RCC 7860 (cell line): ENCODE results near the gene TMEM143.
A peak's percentile ranks its signal among the peaks of the same experiment; 100 is the strongest.
"Not testable (repeated sequence)": the region's sequence is repeated elsewhere in the genome, so short reads cannot be mapped to it uniquely, and the experiment has no call there.

Source experiments
- DNase-seq: peaks from one replicate; pipeline ENCODE4 v3.0.0-alpha.2; 2015; ENCODE audit warnings: low spot score
- FAIRE-seq: peaks from 2 replicates; lab custom pipeline; 2012; peaks lifted over from hg19 to GRCh38; lab: Jason Lieb, UNC

TMEM143 gene

DNA sequence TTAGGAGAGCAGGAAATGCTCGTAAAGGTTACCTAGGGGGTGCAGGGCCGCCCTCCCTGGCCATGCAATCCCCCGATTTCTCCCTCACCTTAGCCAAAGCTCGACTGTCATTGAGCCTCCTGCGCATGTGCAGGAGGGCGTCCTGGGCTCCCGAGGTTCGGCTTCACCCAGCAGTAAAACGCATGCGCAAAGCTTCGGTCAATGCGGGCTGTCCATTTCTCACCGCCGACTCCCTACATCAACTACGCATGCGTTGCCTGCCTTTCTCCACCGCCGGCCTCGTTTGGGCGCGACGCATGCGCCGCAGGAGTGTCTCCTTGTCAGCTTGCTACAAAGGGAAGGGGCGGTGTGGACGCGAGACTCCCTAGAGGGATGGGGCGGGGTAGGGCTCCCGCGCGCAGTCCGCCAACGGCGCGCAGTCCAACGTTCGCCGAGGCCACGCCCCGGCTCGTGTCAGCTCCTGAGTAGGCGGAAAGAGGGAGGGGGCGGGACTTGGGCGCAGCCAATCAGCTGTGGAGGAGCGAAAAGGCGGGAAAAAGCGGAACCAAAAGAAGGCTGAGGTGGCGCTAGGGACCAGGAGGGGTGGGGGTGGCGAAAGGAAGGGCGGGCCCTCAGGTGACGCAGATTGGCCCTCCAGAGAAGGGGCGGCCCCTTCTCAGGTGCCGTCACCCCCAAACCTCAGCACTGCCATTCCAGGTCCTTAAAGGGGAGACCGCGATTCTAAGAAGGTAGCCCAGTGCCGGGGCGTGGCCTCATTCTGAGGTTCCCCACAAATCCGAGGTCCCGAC is at the start of gene TMEM143, which contains the start of gene SYNGR4:
TSS of gene TMEM143 (minus strand) at position 131 of the 788 bp plus-strand sequence. CDS start at position 111, 20 bp downstream.
TSS of gene SYNGR4 (plus strand) at position 558 of the 788 bp plus-strand sequence. CDS start 1,476 bp downstream, outside the sequence.
- FAIRE-seq (peak; percentile 66), DNase-seq (peak; percentile 97)

DNA sequence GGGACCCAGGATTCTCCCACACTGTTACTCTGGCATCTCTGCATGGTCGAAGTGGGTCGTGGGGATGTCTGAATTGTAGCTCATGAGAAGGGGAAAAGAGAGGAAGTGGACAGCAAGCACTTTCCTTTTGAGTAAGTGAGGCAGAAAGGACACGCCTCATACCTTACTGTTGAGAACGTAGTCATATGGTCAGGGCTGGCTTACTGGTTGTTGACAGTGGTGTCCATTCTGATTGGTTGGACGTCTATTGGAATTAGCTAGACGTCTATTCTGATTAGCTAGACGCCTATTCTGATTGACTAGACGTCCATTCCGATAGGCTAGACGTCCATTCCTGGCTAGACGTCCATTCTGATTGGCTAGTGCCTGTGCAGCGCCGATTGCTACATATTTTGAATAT is 42.1 kb upstream of the TMEM143 start:
- FAIRE-seq: no peak

DNA sequence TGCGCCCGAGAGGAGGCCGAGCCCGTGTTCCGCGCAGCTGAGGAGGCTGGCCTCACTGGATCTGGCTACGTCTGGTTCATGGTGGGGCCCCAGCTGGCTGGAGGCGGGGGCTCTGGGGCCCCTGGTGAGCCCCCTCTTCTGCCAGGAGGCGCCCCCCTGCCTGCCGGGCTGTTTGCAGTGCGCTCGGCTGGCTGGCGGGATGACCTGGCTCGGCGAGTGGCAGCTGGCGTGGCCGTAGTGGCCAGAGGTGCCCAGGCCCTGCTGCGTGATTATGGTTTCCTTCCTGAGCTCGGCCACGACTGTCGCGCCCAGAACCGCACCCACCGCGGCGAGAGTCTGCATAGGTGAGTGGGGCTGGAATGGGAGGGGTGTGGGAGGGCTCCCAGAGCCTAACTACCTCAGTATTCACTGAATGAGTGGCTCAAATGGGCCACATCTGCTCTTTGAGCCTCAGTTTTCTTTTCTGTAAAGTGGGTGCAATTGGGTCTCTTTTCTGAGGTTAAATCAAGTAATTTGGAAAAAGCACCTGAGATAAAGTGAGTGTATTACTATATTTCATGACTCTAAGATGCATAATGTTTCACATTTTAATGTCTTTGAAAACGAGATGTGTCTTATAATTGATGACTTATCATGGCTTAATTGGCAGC is 41.4 kb upstream of the TMEM143 start:
- FAIRE-seq: no peak
- no peak for DNase-seq

More for the DNA sequence above, 42.1 kb upstream of the TMEM143 start:
- DNase-seq: peak; percentile 9

DNA sequence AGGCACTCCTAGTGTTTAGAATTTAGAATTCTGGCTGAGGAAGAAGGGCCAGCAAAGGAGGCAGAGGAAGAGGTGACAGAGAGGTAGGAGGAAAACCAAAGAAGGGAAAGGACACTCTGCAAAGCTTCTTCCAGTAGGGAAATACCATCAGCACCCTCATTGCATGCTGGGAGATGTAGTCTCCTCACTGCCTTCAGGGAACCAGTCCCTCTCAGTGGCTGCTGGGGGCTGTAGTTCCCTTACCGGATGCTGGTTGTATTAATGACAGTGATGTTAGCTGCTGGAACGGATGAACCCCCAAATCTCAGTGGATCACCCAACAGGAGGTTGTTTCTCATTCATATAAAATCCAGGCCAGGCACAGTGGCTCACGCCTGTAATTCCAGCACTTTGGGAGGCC is 39.9 kb upstream of the TMEM143 start:
- FAIRE-seq: no peak
- peak; percentile 25 for DNase-seq

DNA sequence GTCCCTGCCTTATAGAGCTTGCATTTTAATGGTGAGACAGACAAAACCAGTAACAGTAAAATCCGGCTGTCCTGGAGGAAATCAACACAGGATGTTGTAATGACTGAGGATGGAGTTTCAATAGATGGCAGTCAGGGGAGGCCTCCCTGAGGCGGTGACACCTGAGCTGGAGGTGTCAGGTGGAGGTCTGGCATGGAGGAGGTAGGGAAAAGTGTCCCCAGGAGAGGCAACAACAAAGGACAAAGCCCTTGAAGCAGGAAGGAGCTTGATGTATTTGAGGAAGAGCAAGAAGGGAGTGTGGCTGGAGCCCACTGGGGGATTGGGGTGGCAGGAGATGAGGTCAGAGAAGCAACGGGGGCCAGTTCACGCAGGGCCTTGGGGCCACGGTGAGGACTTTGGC is 37.5 kb upstream of the TMEM143 start:
- FAIRE-seq (no peak), DNase-seq (no peak)

DNA sequence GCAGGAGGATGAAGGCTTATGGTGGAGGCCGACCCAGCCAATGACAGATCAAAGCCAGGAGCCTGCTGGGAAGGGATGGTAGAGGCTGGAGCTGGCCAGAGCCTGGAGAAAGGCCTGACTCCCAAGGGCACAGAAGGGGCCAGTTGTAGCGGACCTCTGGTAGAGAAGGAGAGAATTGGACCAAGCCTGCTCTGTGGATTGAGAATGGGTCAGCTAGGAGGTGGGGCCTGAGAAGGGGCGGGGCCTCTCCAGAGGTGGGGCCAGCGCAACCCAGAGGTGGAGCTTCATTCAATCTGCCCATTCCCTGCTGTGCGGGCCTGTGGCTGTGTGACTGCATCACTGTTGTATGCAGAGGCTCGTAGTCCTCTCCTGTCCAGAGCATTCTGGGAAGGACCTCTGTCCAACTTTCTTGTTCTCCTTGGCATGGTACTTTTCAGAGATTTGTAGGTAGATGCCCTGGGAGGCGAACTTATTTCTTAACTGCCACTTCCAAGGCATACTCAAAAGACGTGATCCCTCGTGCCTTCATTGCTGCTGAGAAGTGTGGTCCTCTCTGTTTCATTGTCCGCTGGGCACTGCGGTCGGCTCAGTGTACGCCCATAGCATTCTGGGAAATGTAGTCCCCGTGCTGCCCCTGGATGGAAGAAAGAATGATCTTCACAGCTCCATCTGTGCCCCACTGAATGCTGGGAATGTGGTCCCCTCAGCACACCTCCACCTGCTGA is 36.4 kb upstream of the TMEM143 start:
- FAIRE-seq: no peak
- DNase-seq: no peak

DNA sequence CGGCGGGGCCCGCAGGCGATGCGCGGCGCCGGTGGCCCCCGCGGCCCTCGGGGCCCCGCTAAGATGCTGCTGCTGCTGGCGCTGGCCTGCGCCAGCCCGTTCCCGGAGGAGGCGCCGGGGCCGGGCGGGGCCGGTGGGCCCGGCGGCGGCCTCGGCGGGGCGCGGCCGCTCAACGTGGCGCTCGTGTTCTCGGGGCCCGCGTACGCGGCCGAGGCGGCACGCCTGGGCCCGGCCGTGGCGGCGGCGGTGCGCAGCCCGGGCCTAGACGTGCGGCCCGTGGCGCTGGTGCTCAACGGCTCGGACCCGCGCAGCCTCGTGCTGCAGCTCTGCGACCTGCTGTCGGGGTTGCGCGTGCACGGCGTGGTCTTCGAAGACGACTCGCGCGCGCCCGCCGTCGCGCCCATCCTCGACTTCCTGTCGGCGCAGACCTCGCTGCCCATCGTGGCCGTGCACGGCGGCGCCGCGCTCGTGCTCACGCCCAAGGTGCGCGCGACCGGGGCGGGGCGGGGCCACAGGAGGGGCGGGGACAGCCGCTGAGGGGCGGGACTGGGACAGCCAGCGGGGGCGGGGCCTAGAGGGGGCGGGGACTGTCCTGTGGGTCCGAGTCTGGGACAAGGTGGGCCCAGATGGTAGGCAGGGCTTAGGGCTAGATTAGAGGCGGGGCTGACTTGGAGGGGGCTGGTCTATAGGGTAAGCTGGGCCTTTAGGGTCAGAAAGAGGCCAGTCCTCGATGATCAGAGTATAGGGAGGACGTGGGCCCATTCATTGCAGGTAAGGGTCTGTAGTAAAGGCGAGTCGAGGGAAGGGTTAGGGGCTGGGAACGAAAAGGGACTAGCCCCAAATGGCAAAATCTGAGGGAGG is 34.9 kb upstream of the TMEM143 start:
- FAIRE-seq: no peak
- DNase-seq: no peak

DNA sequence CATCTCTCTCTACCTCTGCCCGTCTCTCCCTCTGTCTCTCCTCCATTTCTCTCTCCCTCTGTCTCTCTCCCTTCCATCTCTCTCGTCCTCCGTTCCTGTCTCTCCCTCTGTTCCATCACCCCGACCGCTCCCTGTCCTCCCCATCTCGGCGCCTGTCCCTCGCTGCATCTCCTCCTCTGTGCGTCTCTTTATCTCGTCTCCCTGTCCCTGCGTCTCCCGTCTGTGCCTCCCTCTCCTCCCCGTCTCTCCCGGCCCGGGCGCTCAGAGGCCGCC is 34.3 kb upstream of the TMEM143 start:
- FAIRE-seq (no peak), DNase-seq (no peak)

DNA sequence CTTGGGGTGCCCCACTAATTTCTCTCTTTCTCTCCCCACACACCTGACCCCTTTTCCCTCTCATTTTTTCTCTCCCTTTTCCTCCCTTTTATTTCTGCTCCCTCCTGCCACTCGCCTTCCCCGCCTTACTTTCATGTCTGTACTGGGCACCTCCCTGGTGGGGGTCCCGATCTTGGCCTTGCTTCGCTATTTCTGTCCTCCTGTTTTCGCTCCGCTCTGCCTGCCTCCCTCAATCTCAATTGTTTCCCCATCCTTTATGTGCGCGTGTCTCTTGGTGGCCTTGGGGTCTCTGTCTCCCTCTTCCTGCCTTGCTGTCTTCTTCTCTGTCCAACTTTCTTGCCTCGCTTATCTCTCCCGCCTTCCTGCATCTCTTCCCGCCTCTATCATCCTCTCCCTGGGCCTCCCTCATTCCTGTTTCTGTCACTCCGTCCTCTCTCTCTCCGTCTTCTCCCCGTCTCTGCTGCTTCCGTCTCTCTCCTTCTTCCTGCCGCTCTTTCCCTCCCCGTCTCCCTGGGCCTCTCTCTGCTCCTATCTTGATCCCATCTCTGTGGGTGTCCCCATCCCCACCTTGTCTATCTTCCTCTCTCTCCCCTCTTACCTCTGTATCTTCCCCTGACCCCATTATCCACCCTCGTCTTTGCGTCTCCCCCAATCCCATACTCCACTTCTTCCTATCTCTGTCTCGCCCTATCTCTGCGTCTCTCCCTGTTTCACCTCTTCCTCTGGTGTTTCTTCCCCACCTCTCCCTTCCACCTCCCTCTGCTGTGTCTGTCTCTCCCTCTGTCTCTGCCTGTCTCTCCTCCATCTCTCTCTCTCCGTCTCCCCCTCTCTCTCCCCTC is 33.7 kb upstream of the TMEM143 start:
- no peak for FAIRE-seq
- DNase-seq: no peak

DNA sequence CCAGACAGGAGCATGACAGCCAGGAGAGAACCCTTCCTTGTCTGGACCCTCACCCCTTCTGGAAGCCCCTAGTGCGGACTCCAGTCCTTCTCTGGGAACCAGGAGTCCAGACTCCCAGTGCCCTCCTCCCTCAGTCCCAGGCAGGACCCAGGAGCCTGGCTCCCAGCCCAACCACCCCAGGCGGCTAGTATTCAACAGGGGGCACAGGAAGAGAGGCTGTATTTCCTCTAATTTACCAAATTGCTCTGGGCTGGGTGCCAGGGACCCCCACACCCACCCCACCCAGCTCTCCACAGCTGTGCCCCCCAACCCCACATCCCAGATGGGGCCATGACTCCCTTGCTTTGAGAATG is 33.1 kb upstream of the TMEM143 start:
- DNase-seq (no peak), FAIRE-seq (no peak)

DNA sequence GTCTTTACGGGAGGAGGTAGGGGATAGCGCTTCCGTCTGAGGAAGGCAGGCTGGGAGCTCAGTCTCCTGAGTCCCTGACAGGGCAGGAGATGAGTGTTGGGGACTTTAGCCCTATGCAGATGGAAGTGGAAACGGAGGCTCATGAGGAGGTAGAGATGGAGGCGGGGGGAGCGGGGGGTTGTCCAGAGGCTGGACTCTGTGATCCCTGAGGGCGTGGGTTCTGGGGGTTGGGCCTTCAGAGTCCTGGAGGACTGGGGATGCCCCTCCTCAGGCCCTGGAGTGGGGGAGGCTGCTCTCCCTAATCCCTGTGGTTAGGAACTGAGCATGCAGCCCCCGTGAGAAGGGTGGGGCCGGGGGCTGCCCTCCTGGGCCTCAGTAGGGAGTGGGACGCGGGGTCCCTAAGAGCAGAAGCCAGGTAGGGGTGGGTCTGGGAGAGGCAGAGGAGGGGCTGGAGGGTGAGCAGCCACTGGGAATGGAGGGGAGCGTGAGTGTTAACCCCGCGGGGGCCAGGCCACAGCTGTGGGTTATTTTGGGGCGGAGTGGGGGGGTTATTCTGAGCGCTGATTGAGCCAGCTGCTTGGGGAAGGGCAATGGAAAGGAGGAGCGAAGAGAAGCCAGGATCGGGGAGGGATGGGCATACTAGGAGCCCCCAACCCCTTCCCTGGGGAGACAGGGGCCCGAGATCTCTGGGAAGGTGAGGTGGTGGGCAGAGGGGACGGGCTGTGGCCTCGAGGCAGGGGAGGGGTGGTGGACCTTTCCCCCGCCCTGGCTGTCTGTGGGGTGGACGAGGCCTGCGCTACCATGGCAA is 32.5 kb upstream of the TMEM143 start:
- no peak for FAIRE-seq
- DNase-seq: no peak

DNA sequence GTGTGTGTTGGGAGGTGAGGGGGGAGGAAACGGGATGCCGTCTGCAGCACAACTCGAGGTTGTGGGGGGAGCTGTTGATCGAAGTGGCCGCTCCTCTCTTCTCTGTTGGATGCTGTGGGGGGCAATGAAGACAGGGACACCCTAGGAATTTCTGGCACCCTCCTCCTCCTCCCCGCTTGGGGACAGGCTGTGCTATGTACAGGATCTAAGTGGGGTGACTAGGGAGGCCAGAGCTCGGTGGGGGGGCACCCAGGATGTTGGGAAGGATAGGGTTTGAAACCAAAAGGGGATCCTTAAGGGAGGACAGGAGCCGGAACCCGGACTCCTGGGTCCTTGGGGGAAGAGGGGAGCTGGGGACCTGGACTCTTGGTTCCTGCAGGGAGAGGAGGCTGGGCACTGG is 31.8 kb upstream of the TMEM143 start:
- no peak for DNase-seq
- no peak for FAIRE-seq

DNA sequence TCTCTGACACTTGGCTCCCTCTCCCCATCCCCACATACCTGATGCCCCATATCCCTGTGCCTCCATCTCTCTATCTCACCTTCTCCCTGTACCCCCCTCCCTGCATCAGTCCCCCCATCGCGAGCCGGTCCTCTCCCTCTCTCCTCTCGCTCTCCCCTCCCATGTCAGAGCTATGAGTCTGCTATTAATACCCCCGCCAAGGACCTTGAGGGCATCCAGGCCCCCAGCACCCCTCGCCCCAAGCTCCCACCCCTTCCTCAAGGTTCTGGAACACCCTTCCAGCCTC is 31.4 kb upstream of the TMEM143 start:
- no peak for DNase-seq
- no peak for FAIRE-seq

DNA sequence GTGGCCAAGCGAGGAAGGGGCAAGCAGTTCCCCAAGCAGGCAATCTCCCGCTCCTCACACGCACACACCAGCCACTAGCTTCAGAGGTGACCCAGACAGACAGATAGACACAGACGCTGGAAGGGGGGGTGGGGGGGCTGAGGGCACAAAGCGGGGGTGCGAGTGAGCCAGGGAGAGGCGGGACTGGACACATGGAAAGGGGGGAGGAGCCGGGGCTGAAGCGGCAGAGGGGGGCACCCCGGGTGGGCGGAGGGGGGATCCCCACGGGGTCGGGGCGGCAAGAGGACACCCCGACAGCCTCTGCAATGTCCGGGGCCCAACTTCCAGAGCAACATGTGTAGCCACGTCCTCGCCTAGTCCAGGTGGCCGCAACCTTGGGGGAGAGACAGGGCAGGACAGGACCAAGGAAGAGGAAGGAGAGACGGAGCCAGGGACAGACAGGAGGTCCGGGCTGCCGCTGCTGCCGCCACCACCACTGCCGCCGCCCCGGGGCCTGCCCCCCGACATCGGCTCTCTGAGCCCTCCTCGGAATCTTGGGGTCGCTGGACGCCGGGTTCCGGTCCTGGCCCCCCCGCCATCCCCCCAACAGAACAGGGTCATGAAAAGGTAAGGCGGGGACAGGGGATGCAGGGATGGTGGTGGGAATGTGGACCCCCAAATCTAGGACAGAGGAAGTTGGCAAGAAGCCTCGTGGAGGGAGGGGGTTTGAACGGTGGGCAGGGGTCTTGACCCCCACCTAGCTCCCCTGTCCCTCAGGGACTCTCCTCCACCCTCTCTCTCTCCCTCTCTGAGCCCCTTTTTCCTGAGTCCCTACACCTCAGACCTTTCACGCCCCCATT is 30.8 kb upstream of the TMEM143 start:
- no peak for DNase-seq
- FAIRE-seq: no peak

DNA sequence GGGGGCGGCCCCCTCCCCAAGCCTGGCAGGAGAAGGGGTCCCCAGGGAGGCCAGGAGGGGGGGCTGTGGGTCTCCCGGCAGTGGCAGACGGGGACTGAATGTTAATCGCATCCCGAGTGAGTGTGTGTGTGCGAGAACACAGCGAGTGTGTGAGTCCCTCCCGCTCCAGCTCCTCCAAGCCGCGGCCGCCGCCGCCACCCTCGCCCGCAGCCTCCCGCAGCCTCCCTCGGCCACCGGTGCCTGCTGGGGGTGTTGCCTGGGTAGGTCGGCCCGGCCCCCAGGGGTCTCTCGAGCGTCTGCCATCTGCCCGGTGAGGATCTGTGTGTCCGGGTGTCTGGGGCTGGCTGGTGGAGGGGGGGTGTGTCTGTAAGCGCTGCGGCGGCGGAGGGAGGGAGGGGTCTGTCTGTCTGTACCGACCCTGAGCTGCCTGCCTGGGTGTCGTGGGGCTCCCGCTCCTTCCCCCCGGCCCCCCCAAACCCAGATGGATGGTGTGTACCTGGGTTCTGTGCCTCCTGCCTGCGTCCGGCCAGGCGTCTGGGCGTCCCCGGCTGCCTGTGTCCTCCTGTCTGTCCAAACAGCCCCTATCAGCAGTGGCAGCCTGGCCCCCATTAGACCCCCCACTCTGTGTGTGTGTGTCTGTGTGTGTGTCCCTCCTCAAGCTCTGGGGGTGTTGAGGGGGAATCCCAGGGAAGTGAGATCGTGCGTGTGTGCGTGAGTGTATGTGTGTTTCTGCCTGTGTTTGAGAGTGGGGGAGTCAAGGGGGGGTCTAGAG is 30.0 kb upstream of the TMEM143 start, which contains the start of gene GRIN2D:
TSS of gene GRIN2D (plus strand) at position 110 of the 772 bp plus-strand sequence. CDS start 4,725 bp downstream, outside the sequence.
- DNase-seq (no peak), FAIRE-seq (no peak)

DNA sequence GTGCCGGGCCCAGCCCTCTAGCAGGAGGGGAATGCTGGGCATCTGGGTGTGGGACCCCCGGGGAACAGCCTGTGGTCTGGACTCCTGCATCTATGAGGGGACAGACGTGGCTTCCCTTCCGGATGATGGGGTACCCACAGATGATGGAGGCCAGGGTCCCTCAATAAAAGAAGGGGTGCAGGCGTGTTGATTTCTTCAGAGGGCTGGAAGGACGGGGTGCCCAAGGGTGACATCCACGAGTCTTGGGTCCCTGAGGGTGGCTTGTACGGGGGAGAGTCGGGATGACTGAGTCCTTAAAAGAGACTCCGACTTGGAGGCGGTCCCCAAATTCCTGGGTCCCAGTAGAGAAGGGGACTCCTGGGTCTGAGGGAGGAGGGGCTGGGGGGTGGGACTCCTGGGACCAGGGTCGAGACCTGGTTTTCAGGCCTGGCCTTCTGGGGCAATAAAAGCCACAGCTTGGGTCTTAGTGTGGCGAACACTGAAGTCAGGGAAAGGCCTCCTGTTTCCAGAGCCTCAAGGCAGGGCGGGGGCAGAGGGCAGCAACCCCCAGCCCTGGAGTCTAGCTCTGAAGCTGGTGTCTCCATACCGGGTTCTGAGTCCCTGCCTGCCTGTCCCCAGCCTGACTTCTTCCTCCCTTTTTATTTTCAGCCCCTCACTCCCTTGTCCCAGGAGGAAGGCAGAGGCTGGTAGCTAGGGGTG is 29.3 kb upstream of the TMEM143 start:
- no peak for FAIRE-seq
- no peak for DNase-seq

DNA sequence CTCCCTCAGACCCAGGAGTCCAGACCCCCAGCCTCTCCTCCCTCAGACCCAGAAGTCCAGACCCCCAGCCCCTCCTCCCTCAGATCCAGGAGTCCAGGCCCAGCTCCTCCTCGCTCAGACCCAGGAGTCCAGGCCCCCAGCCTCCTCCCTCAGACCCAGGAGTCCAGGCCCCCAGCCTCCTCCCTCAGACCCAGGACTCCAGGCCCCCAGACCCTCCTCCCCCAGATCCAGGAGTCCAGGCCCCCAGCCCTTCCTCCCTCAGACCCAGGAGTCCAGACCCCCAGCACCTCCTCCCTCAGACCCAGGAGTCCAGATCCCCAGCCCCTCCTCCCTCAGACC is 28.2 kb upstream of the TMEM143 start:
- not testable (repeated sequence) for FAIRE-seq

More for the DNA sequence above, 28.2 kb upstream of the TMEM143 start:
- not testable (repeated sequence) for DNase-seq
